Smooth muscle cell (in vitro differentiated cells): ENCODE measurements around the gene HNRNPF. TPM values are rescaled to one million over a fixed set of nuclear protein-coding genes. Genes with fewer than 3 reads are reported as not detected.

ENCODE experiments used
- DNase-seq: peaks from one replicate; lab custom pipeline; 2025; ENCODE audit not compliant: unreplicated experiment; lab: John Stamatoyannopoulos, UW
- H2AFZ ChIP-seq: fragments of 200-600 bp; sonication (generic); 2 replicates; pipeline ENCODE4 v1.6.0; 2016; ENCODE audit warnings: antibody characterized with exemption, low read depth, mild to moderate bottlenecking
- H3F3A ChIP-seq: fragments of 200-600 bp; sonication (generic); 2 replicates; pipeline ENCODE4 v1.6.0; 2017; ENCODE audit warnings: antibody characterized with exemption, low read depth
- H3K27ac ChIP-seq: fragments of 200-600 bp; sonication (generic); 2 replicates; pipeline ENCODE4 v1.5.1; 2016; ENCODE audit warnings: low read depth, mild to moderate bottlenecking
- H3K27me3 ChIP-seq: fragments of 200-600 bp; sonication (generic); 2 replicates; pipeline ENCODE4 v1.6.1; 2016; ENCODE audit warnings: low read depth, mild to moderate bottlenecking
- H3K36me3 ChIP-seq: fragments of 200-600 bp; sonication (generic); 2 replicates; pipeline ENCODE4 v1.5.1; 2016; ENCODE audit warnings: low read depth
- H3K4me1 ChIP-seq: fragments of 200-600 bp; sonication (generic); 2 replicates; pipeline ENCODE4 v1.5.1; 2016; ENCODE audit warnings: low read depth
- H3K4me2 ChIP-seq: fragments of 200-600 bp; sonication (generic); 2 replicates; pipeline ENCODE4 v1.6.0; 2016; ENCODE audit warnings: mild to moderate bottlenecking
- H3K4me3 ChIP-seq: fragments of 200-600 bp; sonication (generic); 2 replicates; pipeline ENCODE4 v1.5.1; 2016; ENCODE audit warnings: mild to moderate bottlenecking
- H3K79me2 ChIP-seq: fragments of 200-600 bp; sonication (generic); 2 replicates; pipeline ENCODE4 v1.6.0; 2016; ENCODE audit warnings: low read depth, mild to moderate bottlenecking
- H3K9ac ChIP-seq: fragments of 200-600 bp; sonication (generic); 2 replicates; pipeline ENCODE4 v1.6.0; 2016; ENCODE audit warnings: low read depth
- H3K9me3 ChIP-seq: fragments of 200-600 bp; sonication (generic); replicated peaks from 2 replicates; pipeline ENCODE4 v1.5.1; 2016; ENCODE audit warnings: low read depth
- H4K20me1 ChIP-seq: fragments of 200-600 bp; sonication (generic); 2 replicates; pipeline ENCODE4 v1.6.0; 2016; ENCODE audit warnings: low read depth
- CTCF ChIP-seq: fragments of 200-600 bp; sonication (generic); IDR thresholded peaks from 2 replicates; pipeline ENCODE4 v1.5.1; 2017; ENCODE audit warnings: borderline replicate concordance, mild to moderate bottlenecking, antibody characterized with exemption; ENCODE audit not compliant: insufficient read depth, poor library complexity, severe bottlenecking
- WGBS: methylation state at CpG from one replicate; pipeline ENCODE4 v1.1.7; 2016; ENCODE audit warnings: low lambda C conversion rate; 5-methylcytosine and 5-hydroxymethylcytosine counted together
- polyA plus RNA-seq: library from polyadenylated mRNA; unstranded; fragments of >200 nt; fragmentation: Nextera tagmentation; extraction: Ambion mirVana; gene quantifications from 2 replicates; pipeline ENCODE4 v1.2.1, GENCODE V29; 2016
- total RNA-seq: library from RNA; depleted of rRNA; stranded (reverse); fragments of >200 nt; gene quantifications from 2 replicates; pipeline ENCODE4 v1.2.3, GENCODE V29; 2014

The HNRNPF gene
- total and polyA plus RNA-seq, 2 experiments from 2014 or later: 71.9 to 112 TPM

- H2AFZ ChIP-seq: no peak overlapping the region
- no peaks in the 10 kb centered on the region for H3K79me2 ChIP-seq
- no peak for DNase-seq
- H4K20me1 ChIP-seq: no peaks in the 10 kb centered on the region
- no peak overlapping the region for H3K4me2 ChIP-seq
- H3K4me3 ChIP-seq: no peak overlapping the region
- no peaks in the 10 kb centered on the region for H3K9me3 ChIP-seq
- peaks cover 8% of the 10 kb centered on the region for H3K4me1 ChIP-seq
- H3F3A ChIP-seq: no peaks in the 10 kb centered on the region
- TF ChIP-seq CTCF: peak; percentile 25
- no peaks in the 10 kb centered on the region for H3K36me3 ChIP-seq
- WGBS: 59% methylated on average over 13 of the region's 13 CpGs
- H3K27me3 ChIP-seq: no peaks in the 10 kb centered on the region
- no peak overlapping the region for H3K27ac ChIP-seq
- H3K9ac ChIP-seq: no peak overlapping the region
These were observed 31.5 kb downstream of the HNRNPF start for GRCh38 chr10:43377424-43377883.

DNA sequence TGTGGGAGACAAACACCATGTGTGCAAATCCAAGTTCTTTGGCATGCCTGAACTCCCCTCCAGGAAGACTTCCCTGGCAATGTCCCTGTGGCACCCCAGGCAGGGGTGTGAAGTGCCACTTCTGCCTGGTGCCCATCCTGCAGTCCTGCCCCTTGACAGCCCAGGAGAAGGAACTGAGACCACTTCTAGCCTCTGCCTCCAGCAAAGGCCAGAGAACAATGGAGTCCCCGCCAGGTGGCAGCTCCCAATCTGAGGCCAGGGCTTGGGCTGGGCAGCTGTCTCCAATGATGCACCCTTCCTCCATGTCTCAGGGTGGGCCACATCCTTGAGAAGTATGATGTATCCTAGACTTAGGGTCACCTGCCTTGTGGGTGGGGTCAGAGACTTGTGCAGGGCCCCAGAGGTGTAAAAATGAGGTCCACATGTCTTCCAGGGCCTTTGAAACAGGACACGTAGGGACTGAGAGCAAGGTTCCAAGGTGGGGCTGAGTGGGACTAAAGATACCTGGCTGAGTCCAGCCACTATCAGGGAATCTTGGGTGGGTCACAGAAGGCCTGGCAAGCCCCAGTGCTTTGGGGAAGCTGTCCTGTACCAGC is 32.1 kb downstream of the HNRNPF start:
- Histone ChIP-seq H2AFZ (no peak overlapping the region), H3F3A (no peaks in the 10 kb centered on the region), H3K9me3 (no peaks in the 10 kb centered on the region), H3K36me3 (no peaks in the 10 kb centered on the region), H4K20me1 (no peaks in the 10 kb centered on the region), H3K27ac (no peak overlapping the region), H3K9ac (no peak overlapping the region), H3K4me3 (no peak overlapping the region), H3K79me2 (no peaks in the 10 kb centered on the region), H3K4me1 (peaks cover 8% of the 10 kb centered on the region), H3K27me3 (no peaks in the 10 kb centered on the region), H3K4me2 (no peak overlapping the region)
- no peak for DNase-seq
- no peak for TF ChIP-seq CTCF
- 71% methylated on average over 2 of the region's 2 CpGs for WGBS

- TF ChIP-seq CTCF: no peak
These were observed 32.8 kb downstream of the HNRNPF start for GRCh38 chr10:43376046-43376635.

DNA sequence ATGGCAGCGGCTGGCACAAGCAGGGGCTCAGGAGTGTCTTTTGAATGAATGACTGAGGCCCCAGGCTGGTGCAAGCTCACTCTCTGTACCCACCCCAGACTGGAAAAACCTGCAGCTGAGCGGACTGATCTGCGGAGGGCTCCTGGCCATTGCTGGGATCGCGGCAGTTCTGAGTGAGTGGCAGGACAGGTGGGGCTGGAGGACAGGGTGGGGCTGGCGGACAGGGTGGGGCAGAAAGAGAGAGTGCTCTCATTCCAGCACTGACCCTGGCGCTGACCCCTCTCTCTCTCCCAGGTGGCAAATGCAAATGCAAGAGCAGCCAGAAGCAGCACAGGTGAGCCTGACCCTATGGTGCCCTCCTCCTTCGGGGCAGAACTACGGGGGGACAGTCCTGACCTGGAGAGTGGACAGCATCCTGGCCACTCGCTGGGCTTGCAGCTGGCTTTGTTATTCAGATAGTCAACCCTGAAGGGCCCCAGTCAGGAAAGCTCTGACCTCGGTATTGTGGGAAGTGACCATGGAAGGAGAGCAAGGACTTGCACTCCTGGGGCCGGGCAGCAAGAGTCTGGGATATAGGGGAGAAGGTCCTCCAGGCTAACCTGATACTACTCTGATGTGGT is 33.5 kb downstream of the HNRNPF start:
- no peaks in the 10 kb centered on the region for H3K79me2 ChIP-seq
- no peak for TF ChIP-seq CTCF
- no peak for DNase-seq
- H3K9me3 ChIP-seq: no peaks in the 10 kb centered on the region
- H4K20me1 ChIP-seq: no peaks in the 10 kb centered on the region
- no peak overlapping the region for H3K9ac ChIP-seq
- no peak overlapping the region for H3K27ac ChIP-seq
- H3F3A ChIP-seq: no peaks in the 10 kb centered on the region
- no peak overlapping the region for H3K4me3 ChIP-seq
- 85% methylated on average over 12 of the region's 12 CpGs for WGBS
- H3K36me3 ChIP-seq: no peaks in the 10 kb centered on the region
- H2AFZ ChIP-seq: no peak overlapping the region
- peaks cover 8% of the 10 kb centered on the region for H3K4me1 ChIP-seq
- H3K4me2 ChIP-seq: no peak overlapping the region
- H3K27me3 ChIP-seq: no peaks in the 10 kb centered on the region

More at GRCh38 chr10:43376046-43376635, 32.8 kb downstream of the HNRNPF start:
- H3F3A ChIP-seq: no peaks in the 10 kb centered on the region
- no peak overlapping the region for H3K4me3 ChIP-seq
- no peak for DNase-seq
- H3K79me2 ChIP-seq: no peaks in the 10 kb centered on the region
- no peak overlapping the region for H3K27ac ChIP-seq
- H4K20me1 ChIP-seq: no peaks in the 10 kb centered on the region
- H2AFZ ChIP-seq: no peak overlapping the region
- no peak overlapping the region for H3K9ac ChIP-seq
- 96% methylated on average over 9 of the region's 9 CpGs for whole genome bisulfite sequencing
- H3K4me2 ChIP-seq: no peak overlapping the region
- peaks cover 8% of the 10 kb centered on the region for H3K4me1 ChIP-seq
- no peaks in the 10 kb centered on the region for H3K27me3 ChIP-seq
- no peaks in the 10 kb centered on the region for H3K9me3 ChIP-seq
- H3K36me3 ChIP-seq: no peaks in the 10 kb centered on the region
